ENCODE measurements around the gene NAT9. TPM values are rescaled to one million over a fixed set of nuclear protein-coding genes. Genes with fewer than 3 reads are reported as not detected.

The NAT9 gene
- total RNA-seq, 1 experiment from 2014 or later = 18.5 TPM

DNA sequence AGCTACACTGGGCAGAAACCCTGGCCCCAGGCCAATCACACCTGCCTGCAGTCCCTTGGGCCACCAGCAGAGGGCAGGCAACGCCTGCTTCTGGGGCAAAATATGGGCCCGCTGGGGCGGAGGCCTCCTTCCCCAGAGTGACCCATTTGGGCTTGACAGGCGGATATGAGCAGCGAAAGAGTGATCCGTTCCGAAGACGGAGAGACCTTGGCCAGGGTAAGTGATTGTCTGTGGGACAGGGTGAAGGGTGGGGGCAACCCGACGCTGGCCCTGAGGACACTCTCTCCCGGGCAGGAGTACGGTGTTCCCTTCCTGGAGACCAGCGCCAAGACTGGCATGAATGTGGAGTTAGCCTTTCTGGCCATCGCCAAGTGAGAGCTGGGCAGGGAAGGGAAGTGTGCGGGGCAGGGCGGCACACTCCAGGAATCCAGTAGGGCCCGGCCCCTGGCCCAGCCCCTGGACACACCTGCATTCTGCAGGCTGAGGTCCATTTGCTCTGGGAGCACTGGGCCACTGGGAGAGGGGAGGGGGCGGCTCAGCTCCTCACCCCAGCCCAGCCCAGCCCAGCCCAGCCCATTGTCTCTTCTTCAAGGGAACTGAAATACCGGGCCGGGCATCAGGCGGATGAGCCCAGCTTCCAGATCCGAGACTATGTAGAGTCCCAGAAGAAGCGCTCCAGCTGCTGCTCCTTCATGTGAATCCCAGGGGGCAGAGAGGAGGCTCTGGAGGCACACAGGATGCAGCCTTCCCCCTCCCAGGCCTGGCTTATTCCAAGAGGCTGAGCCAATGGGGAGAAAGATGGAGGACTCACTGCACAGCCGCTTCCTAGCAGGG is 31.2 kb downstream of the NAT9 start:
- peak; percentile 65 for DNase-seq (ENCODE audit: low read depth)

DNA sequence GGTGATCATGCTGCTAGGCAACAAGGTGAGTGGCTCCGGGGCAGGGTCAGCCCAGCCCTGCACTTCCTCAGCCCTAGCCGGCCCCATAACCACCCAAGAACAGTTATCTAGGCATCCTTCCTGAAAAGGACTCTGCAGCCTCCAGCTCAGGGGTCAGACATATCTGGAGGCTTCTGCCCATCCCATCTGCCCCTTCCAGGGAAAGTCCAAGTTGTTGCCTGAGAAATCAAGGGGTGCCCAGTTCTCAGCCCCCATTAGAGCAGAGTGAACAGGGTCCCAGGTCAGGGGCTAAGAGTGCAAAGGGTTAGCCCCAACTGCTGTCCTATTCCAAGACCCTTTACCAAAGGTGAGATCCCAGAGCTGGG is 31.8 kb downstream of the NAT9 start:
- DNase-seq (ENCODE audit: low read depth) = no peak

DNA sequence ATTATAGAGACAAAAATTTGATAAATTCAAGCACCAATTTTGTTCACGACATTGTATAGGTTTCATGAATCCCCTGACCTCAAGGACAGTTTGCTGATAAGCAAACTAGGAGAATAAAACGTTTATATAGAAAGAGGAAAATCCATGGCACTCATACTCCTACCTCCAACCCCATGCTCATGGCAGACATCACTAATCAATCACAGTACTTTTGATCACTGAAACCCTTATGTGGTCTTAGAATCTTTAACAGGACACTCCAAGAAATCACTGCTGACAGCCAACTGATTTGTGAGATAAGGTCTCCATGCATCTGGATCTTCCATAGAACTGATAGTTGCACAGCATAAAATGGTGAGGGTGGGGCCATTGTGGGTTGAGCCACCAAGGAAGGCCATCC is 32.4 kb downstream of the NAT9 start:
- DNase-seq (ENCODE audit: low read depth) = no peak

DNA sequence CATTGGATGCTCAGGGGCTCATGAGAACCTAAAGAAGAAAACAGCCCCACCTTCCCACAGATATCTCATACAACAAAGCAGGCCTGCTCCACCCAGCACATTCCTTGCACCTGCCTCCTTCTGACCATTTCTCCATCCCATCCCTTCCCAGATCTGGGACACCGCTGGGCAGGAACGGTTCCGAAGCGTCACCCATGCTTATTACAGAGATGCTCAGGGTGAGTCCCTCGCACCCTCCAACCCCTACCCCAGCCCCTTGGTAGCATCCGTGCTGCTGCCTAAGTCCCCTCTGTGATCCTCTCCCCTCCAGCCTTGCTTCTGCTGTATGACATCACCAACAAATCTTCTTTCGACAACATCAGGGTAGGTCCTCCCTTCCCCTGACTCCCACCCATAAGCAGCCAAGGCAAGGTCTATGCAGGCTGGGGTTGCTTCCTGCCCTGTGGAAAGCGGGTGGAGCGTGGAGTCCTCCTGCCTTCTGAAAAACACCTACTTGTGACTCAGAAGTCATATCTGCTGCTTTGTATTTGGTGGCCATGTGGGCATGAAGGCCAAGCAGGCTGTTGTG is 33.1 kb downstream of the NAT9 start:
- DNase-seq (ENCODE audit: low read depth) = no peak

DNA sequence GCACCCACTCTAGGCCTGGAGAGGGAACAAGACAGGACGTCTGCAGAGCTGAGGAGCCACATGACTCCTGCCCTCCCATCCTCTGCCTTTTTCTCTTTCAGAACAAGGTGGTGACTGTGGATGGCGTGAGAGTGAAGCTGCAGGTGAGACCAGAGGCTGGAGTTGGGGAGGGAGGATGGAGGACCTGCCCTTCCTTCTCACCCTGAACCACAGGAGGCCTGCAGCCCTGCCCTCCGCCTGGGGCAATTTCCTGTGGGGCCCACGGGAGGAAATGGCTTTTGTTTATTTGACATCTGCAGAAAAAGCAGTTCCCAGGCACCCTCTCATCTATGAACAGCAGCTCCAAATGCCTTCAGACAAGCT is 34.0 kb downstream of the NAT9 start:
- DNase-seq (ENCODE audit: low read depth) = peak; percentile 59

DNA sequence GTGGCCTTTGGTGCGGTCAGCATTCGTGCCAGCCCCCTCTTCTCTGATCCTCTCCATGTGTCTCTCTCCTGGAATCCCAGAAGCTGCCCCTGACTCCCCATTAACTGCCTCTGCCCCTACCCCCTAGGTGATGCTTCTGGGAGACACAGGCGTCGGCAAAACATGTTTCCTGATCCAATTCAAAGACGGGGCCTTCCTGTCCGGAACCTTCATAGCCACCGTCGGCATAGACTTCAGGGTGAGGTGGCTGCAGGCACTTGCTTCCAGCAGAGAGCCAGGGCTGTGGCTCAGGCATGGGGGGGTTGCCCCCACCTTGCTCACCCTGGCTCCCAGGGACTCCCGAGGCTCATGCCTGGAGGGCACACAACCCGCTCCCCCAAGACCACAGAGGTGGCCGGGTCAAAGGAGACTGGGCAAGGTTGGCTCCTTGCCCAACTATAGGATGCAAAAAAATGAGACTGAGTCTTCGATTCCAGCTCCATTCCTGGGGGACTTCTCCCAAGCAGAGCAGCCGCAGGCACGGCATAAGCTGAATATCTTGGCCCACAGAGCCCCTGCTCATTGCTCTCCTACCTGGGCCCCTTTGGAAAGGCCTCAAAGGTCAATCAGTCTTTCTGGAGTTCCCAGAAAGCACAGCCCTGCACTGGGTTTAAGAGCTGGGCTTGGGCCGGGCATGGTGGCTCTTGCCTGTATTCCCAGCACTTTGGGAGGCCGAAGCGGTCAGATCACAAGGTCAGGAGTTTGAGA is 35.3 kb downstream of the NAT9 start:
- no peak for DNase-seq (ENCODE audit: low read depth)

DNA sequence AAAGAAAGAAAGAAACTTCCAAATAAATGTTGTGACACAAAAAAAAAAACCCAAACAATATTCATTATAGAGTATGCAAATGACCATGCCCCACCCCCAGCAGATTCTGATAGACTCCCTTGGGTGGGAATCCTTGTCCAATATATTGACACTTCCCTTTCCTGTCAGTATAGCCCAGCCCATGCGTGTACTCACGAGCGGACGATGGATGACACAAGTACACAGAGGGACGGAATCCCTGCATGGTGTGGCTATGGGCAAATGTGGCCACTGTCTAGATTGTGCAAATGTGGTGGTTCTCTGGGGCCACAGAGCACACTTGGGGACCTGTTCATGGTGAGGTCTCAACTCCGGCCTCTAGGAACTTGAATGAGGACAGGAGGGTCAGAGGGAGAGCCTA is 36.0 kb downstream of the NAT9 start:
- no peak for DNase-seq (ENCODE audit: low read depth)

DNA sequence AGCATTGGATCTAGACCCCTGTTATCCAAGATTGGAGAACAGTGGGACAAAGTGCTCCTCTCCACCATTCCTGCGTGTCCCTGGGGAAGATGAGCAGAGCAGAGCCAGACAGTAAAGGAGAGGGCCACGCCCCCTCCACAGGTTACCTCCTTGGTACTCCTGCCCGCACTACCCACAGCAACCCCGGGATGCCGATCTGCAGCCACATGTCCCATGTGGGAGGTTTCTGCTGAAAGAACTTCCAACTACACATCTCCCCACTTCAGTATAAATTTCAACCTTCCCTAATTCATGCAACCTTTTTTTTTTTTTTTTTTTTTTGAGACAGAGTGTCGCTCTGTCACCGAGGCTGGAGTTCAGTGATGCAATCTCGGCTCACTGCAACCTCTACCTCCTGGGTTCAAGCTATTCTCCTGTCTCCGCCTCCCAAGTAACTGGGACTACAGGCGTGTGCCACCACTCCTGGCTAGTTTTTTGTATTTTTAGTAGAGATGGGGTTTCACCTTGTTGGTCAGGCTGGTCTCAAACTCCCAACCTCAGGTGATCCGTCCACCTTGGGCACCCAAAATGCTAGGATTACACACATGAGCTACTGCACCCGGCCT is 36.8 kb downstream of the NAT9 start:
- no peak for DNase-seq (ENCODE audit: low read depth)

DNA sequence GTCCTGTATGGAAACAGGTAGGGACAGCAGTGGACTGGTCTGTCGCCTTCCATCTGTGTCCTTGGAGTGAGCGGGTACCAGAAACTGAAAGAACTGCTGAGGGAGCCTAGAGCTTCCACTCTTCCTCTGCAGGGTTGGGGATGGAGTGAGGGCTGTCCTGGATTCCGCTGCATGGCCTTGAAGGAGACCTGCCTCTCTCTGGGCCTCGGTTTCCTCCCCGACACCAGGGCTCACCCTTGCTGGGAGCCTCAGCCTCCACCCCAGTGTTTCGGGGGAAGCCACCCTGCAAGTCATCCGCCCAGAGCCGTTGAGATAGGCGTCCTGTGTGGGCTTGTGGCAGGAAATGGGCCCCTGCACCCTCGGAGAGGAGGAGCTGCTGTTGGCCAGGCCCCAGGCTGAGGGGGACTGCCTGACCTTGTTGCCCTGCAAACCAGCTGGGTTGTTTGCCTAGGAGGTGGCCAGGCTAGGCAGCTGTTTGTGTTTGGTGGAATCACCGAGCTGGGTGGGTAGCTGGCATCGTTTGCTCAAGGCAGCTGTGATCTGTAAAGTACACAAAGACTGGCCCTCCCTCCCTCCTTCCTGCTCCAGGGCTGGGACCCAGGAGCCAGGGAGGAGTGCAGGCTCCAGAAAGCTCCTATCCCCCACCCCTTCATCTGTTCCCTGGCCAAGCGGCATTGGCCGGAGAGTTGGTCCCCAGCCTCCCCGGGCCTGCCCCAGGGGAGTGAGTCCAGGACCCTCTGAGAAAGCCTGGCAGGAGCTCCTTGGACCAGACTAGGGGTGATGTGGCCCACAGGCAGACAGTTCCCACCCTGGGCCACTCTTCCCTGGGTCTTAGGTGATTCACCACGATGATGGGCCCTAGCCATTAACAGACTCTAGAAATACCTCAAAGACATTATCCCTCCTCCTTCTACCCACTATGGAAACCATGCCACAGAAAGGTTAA is 37.8 kb downstream of the NAT9 start:
- DNase-seq (ENCODE audit: low read depth) = no peak

DNA sequence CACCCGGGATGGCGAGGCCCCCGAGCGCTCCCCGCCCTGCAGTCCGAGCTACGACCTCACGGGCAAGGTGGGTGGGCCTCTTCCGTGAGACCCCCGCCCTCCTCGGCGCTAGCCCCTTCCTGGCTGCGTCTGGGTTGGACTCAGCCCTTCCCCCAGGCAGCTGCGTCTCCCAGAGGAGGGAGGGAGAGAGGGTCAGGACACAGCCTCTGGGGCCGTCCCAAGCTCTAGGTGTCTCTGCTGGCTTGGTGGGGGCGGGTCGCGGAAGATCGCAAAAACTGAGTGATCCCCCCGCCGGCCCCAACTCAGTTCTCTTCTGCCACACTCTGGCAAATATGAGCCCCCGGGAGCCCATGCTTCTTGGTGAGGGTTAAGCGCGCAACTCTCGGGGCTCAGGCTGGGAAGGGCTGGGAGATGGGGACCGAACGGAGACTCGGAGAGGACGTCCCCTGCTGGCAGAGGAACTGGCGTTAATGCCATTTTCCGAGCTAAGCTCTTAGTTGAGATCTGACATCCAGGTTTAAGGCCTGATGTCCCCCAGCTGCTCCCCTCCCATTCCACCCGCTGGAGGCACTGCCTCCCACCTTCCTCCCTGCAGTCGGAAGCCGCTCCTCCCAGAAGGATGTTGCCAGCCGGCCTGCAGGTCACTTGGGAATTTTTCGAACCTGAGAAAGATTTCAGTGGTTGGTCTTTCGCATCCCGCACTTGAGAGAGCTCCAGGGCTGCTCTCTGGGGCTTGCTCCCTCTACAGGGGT is 38.7 kb downstream of the NAT9 start:
- DNase-seq (ENCODE audit: low read depth) = no peak

DNA sequence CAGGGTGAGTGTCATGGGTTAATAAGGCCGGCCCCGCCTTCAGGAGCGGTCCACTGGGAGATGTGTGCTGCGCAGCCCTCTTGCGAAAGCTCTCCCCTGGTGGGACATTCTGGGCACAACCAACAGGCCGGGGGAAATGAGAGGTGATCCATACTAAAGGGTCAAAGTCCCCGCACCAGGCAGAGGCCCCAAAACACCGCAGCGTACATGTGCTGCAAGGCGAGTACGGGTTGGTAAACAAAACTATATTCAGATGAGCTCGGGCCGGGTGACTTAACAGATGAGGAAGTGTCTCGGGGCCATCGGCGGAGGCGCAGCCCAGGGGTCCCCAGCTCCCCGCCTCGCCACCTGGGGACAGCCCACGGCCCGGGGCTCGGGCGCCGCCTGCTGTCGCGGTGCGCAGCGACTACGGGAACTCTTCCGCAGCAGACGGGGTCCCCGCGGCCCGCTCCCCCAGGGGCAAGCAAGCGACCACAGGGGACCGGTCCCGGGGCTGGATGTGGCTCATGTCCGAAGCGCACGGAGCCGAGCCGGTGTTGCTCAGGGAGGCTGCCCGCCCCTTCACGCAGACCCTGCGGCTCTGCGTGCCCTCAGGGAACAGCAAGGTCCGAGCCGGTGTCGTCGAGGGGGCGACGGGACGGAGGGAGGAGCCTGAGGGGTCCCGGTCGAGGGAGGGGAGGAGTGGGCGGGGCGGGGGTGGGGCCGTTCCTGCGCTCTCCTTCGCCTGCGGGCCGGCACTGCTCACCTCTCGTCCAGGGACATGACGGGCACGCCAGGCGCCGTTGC is 39.4 kb downstream of the NAT9 start, which contains the start of gene RAB37:
RAB37 (plus strand) TSS at position 744 of the 786 bp plus-strand sequence; CDS start at position 761, 17 bp downstream.
- DNase-seq (ENCODE audit: low read depth) = no peak

DNA sequence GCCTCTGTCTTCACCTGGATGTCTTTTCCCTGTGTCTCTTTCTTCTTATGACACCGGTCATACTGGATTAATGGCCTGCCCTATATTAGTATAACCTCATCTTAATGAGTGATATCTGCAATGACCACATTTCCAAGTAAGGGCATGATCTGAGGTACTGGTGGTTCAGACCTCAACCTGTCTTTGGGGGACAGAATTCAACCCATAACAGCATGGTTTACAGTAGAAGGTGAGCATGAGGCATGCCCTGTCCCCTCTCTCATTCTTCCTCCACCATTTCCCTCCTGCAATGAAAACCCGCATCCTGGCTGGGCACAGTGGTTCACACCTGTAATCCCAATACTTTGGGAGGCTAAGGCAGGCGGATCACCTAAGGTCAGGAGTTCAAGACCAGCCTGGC is 41.9 kb downstream of the NAT9 start:
- no peak for DNase-seq (ENCODE audit: low read depth)

DNA sequence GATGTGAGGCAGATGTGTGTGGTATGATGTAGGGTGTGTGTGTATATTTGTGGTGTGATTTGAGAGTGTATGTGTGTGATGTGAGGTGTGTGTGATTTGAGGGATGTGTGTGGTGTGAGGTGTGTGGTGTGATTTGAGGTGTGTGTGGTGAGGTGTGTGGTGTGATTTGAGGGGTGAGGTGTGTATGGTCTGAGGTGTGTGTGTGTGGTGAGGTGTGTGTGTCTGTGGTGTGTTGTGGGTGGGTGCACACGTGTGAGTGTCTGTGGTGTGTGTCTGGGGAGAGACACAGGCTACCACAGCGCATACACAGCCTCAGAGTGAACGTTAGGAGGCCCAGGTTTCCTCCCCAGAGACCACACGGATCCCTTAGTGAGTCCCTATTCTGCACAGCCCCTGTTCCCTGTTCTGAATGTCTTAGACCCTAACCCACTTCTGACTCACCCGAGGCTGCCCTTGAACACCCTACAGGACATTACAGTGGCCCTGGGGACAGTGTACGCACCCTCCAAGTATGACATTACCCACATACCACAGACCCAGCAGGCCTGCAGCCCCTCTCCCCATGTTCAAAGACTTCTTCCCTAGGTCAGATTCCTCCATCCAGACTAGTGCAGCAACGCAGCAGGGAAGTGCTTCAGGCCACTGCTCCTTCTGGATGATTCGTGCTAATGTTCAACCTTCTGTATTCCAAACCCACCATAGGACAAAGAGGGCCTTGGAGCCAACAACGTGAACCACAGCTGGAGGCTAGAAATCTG is 42.6 kb downstream of the NAT9 start:
- no peak for DNase-seq (ENCODE audit: low read depth)

DNA sequence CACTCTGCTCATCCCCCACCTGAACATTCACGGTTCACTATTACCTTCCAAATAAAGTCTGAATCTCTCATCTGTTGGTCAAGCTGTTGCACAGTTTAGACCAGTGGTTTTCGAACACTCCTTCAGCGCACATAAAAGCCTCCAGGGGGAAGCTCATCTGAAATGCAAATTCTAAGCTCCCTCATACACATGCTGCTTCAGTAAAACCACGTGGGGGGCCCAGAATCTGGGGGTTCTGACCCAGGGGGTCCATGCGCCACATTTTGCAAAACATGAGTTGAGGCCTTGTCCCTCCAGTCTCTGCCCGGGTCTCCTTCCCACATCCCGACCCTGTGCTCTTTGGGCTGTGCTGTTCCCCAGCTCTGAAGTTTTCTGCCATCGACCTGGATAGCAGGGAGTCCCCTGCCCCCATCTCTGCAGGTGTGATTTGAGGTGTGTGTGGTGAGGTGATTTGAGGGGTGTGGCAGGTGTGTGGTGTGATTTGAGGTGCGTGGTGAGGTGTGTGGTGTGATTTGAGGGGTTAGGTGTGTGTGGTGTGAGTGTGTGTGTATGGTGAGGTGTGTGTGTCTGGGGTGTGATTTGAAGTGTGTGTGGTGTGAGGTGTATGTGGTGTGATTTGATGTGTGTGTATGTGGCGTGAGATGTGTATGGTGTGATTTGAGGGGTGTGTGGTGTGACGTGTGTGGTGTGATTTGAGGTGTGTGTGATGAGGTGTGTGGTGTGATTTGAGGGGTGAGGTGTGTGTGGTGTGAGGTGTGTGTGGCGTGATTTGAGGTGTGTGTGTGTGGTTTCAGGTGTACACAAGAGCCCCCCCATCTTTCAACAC is 43.9 kb downstream of the NAT9 start:
- DNase-seq (ENCODE audit: low read depth) = no peak

DNA sequence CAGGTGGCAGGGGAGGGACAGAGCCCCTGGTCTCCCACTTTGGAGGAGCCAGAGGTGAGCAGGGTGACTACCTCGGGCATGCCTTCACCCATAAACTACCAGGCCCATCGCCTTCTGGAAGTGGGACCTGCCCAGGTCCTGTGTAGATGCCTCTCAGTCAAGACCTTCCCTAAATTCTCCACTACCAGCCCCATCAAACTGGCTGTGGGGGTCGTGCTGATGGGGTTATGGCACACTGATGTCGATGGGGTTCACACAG is 44.9 kb downstream of the NAT9 start:
- no peak for DNase-seq (ENCODE audit: low read depth)

DNA sequence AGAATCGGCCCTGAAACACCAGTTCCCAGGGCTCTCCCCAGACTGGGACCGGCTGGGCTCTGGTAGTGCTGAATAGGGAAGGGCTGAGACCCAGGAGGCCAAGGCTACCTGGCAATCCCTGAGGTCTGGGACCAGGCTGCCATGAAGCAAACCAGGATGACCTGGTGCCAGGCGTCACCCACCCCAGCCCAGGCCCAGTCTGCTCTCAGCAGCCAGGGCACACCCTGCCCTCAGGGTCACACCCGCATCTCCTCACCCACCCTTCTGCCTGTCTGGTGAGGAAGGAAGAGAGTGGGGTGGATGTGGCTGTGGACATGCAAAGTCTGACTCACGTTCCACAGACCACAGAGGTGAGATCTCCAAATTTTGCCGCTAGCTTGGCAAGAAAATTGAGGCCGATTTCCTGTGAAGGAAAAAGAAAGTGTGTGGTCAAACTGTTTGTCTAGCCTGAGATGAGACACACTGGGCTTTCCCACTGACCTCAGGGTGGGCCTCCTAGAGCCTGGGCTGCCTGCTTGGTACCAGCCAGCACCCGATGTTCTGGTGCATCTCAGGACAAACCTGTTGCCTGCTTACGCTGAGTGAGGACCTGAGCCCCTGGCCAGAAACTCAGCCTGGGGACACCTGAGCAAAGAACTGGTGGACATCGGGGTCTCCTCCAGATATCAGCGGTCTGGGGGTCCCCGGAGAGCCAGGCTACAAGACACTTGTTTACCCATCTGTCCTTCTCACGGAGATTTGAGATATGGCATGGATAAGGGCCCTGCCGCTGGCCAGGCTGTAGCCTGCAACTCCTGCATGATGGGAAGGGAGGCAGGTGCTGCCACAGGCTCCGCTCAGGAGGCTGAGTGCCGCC is 45.4 kb downstream of the NAT9 start:
- DNase-seq (ENCODE audit: low read depth) = peak; percentile 50

DNA sequence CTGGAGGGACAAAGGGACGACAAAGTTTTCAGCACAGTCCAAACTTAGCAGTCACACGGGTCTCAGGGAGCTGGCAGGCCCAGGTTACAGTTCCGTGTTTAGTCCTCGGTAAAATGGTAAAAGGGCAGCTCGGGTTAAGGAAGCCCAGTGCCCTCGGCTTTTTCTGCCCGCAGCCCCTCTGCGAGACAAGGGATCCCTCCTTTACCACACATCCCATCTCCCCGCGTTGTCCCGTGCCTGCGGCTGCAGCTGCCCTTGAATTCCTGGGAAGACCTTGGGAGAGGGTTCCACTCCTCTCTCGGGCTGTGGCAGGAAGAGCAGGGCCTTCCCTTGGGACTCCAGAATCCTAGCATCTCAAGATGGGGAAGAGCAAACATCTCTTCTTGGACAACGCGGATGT is 46.3 kb downstream of the NAT9 start:
- no peak for DNase-seq (ENCODE audit: low read depth)

DNA sequence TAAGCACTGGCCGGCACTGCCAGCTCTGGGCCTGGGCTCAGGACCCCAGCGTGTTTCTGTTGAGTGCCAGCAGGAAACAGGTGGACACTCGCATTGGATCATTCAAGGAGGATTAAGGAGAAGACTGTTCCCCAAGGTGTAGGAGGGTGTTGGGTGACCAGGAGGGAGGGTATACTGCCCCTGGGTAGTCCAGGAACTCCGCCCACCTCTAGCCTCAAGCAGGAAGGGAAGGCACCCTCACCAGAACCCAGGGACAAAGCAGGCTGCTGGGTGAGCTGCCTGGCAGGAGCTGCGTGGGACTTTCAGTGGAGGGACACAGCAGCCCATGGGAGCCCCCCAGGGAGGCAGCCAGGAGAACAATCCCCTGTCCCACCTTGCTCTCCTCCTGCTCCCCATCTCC is 46.8 kb downstream of the NAT9 start:
- DNase-seq (ENCODE audit: low read depth) = no peak
